GM19238 (cell line): ENCODE measurements around the gene ZFYVE27.
A peak's percentile ranks its signal among the peaks of the same experiment; 100 is the strongest.

Source experiments
- DNase-seq: peaks from one replicate; pipeline ENCODE4 v3.0.0; 2011; ENCODE audit warnings: low spot score; ENCODE audit not compliant: insufficient read length

ZFYVE27 gene

GRCh38 chr10:97714401-97715258, 22.3 kb upstream of the ZFYVE27 start:
- peak; percentile 52 for DNase-seq

DNA sequence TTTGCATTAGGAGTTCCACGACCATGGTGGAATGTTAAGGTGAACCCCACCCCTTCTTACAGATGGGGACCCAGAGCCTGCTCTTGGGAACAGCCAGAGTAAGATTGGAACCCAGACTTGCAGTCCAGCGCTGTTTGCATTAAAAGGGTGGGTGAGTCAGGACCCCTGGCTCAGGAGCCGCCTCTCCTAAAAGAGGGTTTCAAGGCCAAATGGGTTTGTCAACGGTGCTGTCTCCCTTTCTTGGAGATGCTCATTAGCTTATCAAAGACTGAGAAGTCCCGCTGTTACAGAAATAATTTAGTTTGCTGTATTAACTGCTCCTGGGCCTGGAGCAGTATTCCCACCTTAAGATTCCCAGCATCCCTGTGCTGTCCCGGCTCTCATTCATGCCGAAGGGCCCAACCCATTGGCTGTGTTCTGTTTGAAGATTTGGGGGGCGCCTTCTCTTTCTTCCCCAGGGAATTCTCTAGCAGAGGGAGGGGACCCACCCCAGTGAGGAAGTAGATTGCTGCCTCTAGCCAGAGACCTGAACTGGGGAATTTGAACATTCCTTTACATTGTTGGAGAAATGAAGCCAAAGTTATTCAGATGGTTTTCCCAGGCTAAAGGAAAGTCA, 21.6 kb upstream of the ZFYVE27 start:
- no peak for DNase-seq

DNA sequence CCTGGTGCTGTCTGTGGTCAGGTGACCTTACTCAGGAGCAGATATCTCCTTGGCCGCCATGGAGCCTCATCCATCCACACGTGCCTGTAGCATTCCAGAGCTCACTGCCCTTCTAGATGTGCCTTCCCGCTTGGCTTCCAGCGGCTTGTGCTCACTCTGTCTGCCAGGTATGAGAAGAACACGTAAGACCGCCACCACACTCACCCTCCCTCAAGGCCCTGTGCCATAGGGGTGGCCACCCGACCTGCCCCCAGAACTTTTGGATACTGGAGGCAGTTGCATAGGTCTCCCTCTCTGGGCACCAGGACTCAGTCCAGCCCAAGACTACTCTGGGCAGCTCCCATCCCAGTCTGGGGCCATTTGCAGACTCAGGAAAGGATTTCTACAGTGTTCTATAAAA, 19.3 kb upstream of the ZFYVE27 start:
- no peak for DNase-seq

GRCh38 chr10:97718178-97718577, 18.8 kb upstream of the ZFYVE27 start:
- DNase-seq: no peak

DNA sequence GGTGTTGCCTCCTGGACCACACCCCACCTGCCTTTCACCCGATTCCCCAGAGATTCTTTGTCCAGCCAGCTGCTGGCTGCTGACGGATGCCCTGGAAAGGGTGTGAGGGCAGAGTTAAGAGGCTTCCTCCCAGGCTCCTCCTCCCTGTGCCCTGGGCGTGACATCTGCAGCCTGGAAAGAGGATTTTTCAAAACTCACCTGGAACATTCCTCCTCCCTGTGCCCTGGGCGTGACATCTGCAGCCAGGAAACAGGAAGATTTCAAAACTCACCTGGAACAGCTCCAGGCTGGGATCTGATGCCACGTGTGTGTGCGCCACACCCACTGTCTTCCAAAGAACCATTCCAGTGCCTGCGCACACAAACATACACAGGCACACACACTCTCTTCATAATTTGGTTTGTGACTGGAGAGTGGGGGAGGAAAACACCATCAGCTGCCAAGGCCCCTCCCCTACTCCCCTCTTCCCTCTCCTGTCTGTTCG, 18.2 kb upstream of the ZFYVE27 start:
- DNase-seq: no peak

- no peak for DNase-seq
Observed at GRCh38 chr10:97719602-97720001, 17.3 kb upstream of the ZFYVE27 start.

DNA sequence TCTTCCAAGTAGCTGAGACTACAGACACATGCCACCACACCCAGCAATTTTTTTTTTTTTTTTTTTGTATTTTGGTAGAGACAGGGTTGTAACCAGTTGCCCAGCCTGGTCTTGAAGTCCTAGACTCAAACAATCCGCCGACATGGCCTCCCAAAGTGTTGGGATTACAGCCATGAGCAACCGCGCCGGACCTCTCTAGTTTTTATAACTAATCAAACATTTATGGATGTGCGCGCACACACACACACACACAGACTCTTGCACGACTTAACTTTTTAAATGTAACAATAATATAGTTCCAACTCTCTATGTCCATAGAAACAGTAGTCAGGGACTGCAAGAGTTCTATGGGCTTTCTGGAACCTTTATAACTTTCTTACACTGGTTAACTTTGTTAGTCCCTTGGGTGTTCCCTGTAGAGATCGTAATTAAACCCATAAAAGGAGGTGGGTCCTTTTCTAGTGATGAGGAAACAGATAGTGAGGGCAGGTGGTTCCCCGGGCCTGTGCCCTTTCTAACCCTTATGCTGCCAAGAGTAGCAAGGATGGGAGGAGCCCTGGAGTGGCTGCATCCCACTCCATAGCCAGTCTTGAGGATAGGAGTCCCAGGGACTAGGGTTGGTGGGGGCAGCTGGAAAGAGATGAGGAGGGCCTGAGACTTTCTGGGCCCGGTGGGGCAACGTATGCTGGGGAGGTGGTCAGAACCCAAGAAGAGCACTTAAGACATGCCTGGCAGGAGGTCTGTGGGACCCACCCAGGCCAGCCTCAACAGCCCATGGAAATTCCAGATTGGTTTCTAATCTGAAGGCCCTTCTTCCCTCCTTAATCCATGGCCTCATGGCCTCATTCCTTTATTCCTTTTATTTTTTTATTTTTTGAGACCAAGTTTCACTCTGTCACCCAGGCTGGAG, 14.8 kb upstream of the ZFYVE27 start:
- no peak for DNase-seq

- no peak for DNase-seq
Observed at GRCh38 chr10:97723001-97723400, 13.9 kb upstream of the ZFYVE27 start.

DNA sequence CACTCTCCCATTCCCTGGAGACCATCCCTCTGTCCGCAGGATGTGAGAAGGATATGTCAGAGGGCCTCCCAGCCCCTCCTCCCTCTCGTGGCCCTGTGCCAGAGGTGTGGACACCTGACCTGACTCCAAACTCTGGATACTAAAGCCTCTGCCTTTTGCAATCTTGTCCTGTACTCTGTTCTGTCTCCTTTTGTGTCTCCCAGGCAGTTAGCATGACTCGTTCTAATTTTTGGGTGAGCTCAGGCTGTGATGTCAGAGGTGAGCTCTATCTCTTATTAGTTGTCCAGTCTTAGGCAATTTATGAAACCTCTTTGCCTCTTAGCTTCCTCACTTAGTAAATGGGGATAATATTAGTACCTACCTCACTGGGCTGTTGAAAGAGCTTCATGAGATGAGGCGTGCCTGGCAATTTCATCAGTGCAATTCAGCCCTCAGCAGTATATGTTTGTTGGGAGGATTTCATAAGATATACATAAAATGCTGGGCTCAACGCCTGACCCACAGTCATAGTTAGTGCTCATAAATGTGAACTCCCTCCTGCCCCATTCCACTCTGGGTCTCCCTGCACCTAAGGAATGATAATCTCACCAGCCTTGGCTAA, 12.5 kb upstream of the ZFYVE27 start:
- no peak for DNase-seq

- no peak for DNase-seq
Observed at GRCh38 chr10:97726636-97727178, 10.2 kb upstream of the ZFYVE27 start.

- DNase-seq: no peak
Observed at GRCh38 chr10:97729014-97729413, 7.9 kb upstream of the ZFYVE27 start.

GRCh38 chr10:97731346-97732051, 5.4 kb upstream of the ZFYVE27 start:
- no peak for DNase-seq

DNA sequence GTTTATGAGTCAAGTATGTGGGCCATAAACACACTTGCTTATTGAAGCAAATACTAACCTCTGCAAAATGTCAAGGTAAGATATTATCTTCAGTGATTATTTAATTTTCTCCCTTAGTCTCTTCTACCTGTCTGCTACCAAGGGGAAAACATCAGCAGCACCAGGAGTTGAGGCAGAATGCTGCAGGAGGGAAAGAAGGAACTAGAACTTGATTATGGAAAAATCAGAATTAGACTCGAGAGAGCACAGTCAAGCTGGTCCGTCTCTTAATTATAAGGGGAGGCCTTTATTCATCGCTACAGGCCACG, 4.9 kb upstream of the ZFYVE27 start:
- DNase-seq: no peak

DNA sequence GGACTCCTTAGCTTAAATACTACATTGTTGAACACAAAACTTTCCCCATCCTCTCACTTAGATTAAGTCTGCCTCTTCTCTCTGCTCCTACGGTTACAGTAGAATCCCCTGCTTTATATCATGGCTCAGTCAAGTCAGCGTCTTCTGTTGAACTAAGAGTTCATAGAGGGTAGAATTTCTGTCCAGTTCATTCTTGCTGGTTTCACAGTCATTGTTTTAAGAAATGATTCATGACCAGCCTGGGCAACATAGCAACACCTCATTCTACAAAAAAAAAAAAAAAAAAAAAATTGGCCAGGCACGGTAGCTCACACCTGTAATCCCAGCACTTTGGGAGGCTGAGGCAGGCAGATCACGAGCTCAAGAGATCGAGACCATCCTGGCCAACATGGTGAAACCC, 3.7 kb upstream of the ZFYVE27 start:
- no peak for DNase-seq

DNA sequence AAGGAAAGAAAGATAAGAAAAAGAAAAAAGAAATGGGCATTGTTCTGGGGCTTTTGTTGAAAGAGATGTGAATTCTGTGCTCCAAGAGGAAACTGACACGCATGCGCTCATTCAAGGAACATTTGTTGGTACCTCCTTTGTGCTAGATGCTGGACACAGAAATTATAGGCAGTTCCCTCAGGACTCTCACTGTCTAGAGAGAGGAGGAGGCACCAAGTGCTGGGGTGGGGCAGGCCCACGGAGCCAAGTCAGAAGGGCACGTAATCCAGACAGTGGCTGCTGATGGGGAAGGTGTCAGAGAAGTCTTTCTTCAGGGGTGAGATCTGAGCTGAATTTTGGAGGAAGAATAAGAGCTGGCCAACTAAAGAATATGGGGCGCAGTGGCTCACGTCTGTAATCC, 2.9 kb upstream of the ZFYVE27 start:
- no peak for DNase-seq

- DNase-seq: no peak
Observed at GRCh38 chr10:97736403-97736901, 476 bp upstream of the ZFYVE27 start.

DNA sequence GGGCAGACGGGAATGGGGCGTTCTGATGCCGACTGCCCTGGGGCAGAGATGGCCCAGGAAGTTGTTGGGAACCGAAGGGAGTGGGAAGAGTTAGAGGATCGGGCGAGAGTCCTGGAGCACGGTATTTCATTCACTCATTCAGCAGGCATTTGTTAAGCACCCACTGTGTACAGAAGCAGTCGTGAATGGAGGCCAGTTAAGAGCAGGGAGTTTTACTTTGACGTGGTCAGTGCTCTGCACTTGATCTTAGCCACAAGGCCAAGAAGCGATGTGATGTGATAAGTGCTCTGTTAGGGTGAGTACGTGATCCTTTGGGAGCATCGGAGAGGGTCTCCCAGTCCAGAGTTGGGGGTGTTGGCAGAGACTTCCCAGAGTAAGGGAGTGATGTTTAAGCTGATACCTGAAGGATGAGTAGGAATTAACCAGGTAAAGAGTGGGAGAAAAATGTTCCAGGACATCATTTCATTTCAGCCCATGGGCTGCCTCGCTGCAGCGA, 890 bp downstream of the ZFYVE27 start:
- DNase-seq: no peak

DNA sequence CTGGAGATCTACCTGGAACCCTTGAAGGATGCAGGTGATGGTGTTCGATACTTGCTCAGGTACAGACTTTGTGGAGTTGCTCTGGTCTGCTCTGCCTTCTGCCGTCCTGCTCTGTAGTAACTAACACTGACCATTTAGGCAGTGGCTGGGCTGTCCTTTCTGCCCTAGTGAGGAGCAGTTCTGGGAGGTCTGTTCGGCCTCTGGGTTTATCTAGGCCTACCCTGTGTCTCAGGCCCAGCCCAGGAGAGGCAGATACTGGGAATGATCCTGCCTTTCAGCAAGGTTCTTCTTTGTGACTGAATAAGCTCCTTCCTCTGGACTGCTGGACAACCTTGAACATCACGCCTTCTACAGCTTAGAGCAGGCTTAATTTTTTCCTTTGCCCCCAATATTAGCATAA, 1.7 kb downstream of the ZFYVE27 start:
- no peak for DNase-seq

DNA sequence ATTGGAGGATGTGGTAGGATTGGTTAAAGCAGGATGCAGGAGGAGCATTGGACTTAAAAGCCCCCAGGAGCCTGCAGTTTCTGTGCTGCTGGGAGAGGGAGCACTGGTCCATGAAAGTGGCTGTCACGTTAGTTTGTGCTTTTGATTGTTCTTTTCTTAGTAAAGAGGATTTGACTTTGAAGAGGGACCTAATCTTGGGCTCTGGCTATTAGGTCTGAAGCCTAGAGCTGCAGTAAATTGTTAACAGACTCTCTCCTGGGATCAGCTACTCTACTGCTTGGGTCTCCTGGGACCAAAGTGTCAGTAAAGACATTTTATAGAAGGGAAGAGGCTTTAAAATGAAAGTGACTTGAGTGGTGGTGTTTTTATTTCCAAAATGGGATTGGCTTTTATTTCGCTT, 3.7 kb downstream of the ZFYVE27 start:
- DNase-seq: no peak
